Measurements from ENCODE around the gene GDNF. TPM values are rescaled to one million over a fixed set of nuclear protein-coding genes. Genes with fewer than 3 reads are reported as not detected.

Gene GDNF
- total RNA-seq, 2 donors from 2014 or later = not detected

DNA sequence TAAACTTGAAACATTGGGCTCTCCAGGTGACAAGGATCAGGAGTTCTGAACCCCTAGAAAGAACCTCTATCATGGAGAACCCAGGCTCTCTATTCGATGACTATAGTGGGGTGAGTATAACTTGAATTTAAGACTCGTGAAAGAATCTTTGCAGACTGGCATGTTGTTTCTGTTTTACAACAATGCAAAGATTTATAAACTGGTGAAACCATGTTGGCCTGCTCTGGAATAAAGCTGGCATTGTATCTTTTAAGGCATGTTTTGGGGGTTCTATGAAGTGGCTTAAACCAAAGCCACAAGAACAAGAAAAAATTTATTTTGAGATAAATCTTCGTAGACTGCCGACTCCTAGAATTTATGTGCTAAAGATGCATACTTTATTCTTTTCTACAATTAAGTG lies 9.8 kb upstream of the GDNF start:
- H3K27me3 ChIP-seq = no peaks in the 10 kb centered on the region
- no peaks in the 10 kb centered on the region for H3K9me3 ChIP-seq
- H3K4me1 ChIP-seq = no peaks in the 10 kb centered on the region
- DNase-seq = no peak
- 77 to 91% methylated on average over 4 of the region's 4 CpGs for WGBS, 2 donors
- no peak overlapping the region for H3K4me3 ChIP-seq
- intact Hi-C loops (cut with DNase I) = no loop called here
- H3K27ac ChIP-seq = no peak overlapping the region
- no peak for ATAC-seq
- TF ChIP-seq POLR2A (IDR thresholded peaks at IDR 0.05) = no peak
- TF ChIP-seq, protein P1, sequence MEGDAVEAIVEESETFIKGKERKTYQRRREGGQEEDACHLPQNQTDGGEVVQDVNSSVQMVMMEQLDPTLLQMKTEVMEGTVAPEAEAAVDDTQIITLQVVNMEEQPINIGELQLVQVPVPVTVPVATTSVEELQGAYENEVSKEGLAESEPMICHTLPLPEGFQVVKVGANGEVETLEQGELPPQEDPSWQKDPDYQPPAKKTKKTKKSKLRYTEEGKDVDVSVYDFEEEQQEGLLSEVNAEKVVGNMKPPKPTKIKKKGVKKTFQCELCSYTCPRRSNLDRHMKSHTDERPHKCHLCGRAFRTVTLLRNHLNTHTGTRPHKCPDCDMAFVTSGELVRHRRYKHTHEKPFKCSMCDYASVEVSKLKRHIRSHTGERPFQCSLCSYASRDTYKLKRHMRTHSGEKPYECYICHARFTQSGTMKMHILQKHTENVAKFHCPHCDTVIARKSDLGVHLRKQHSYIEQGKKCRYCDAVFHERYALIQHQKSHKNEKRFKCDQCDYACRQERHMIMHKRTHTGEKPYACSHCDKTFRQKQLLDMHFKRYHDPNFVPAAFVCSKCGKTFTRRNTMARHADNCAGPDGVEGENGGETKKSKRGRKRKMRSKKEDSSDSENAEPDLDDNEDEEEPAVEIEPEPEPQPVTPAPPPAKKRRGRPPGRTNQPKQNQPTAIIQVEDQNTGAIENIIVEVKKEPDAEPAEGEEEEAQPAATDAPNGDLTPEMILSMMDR (IDR thresholded peaks at IDR 0.05) = no peak
- H3K36me3 ChIP-seq (replicated peaks in 1 of 2; ENCODE audit: insufficient read depth in 1 of 2, low read depth in 2 of 2) = no peaks in the 10 kb centered on the region

DNA sequence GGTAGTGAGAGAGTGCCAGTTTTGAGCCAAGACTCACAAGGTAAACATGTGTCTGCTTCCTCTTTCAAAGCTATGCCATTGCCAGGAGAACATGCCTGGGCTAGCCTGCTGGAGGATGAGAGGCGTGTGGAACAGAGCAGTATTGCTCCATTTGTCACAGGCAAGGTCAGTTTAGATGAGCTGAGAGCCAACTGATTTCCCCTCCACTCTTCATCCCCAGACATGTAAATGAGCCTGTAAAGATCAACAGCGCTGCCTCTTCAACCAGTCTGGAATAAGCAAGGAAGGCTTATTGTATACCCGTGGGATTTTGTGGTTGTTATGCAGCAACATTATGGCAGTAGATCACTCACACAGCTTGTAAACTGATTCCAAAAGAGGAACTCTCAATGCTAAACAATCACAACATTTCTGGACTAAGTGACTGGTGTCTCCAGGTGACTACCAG lies 8.2 kb upstream of the GDNF start:
- H3K36me3 ChIP-seq (replicated peaks in 1 of 2; ENCODE audit: insufficient read depth in 1 of 2, low read depth in 2 of 2) = no peaks in the 10 kb centered on the region
- 43 to 49% methylated on average over 3 of the region's 3 CpGs for WGBS, 2 donors
- H3K4me1 ChIP-seq = no peaks in the 10 kb centered on the region
- H3K4me3 ChIP-seq = no peak overlapping the region
- H3K9me3 ChIP-seq = no peaks in the 10 kb centered on the region
- peak; percentile 55 for ATAC-seq
- no peak for DNase-seq
- no peak for TF ChIP-seq POLR2A (IDR thresholded peaks at IDR 0.05)
- TF ChIP-seq, protein P1 (IDR thresholded peaks at IDR 0.05) = no peak
- H3K27me3 ChIP-seq = no peaks in the 10 kb centered on the region
- intact Hi-C loops (cut with DNase I) = no loop called here
- no peak overlapping the region for H3K27ac ChIP-seq

DNA sequence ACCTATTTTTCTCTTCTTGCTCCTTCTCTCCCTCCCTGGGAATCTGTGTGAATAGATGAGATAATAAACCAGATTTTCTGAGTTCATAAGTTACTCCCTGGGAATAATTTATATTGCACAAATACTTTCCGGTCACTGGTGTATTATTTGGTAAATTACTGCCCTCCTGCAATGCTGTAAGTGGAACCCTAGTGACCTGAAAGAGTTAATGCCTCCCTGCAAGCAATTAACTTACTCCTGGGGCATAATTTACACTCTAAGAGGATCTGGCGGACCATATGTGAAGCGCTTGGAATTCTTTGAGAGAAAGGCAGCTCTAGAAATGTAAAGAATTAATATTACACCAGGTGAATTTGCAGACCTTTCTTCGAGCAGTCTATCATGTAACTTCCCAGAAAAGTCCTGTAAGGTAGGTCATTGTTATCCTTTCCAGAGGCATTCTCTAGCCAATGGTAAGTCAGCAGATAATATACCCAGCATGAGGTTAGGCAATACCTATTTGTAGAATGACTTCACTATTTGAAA lies 7.0 kb upstream of the GDNF start:
- intact Hi-C loops (cut with DNase I) = no loop called here
- H3K27me3 ChIP-seq = no peaks in the 10 kb centered on the region
- H3K27ac ChIP-seq = no peak overlapping the region
- no peak for ATAC-seq
- H3K9me3 ChIP-seq = no peaks in the 10 kb centered on the region
- no peaks in the 10 kb centered on the region for H3K4me1 ChIP-seq
- TF ChIP-seq, protein P1 (IDR thresholded peaks at IDR 0.05) = no peak
- TF ChIP-seq POLR2A (IDR thresholded peaks at IDR 0.05) = no peak
- no peaks in the 10 kb centered on the region for H3K36me3 ChIP-seq (replicated peaks in 1 of 2; ENCODE audit: insufficient read depth in 1 of 2, low read depth in 2 of 2)
- DNase-seq = no peak
- WGBS, 2 donors = 56 to 70% methylated on average over 4 of the region's 4 CpGs
- no peak overlapping the region for H3K4me3 ChIP-seq

DNA sequence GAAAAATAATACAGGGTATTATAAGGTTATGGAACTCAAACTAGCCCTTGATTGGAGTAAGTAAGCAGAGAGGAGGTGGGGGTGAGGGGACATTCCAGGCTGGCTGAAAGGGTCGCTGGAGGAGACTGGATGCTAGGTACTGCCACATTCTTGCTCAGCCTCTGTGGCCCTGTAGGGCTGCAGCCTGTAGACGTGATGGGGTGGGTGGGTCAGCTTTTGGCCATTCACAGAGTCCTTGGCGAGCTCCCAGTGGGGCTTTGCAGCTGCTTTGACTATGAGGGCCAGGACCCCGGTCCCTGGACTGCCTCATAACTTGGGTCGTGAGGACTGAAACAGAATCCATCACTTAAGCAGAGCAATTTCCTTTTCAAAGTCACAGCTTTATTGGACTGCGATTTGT lies 4.2 kb upstream of the GDNF start:
- Histone ChIP-seq H3K36me3 (replicated peaks in 1 of 2; ENCODE audit: insufficient read depth in 1 of 2, low read depth in 2 of 2) (no peaks in the 10 kb centered on the region), H3K4me1 (peaks cover 19% of the 10 kb centered on the region), H3K4me3 (no peak overlapping the region), H3K27me3 (peaks cover 0 to 21% of the 10 kb centered on the region in 2 donors), H3K27ac (no peak overlapping the region), H3K9me3 (no peaks in the 10 kb centered on the region)
- no peak for ATAC-seq
- intact Hi-C loops (cut with DNase I) = loop anchor here (5.0 kb wide), 1 partner anchor 348 kb away; no protein-coding TSS in a partner anchor
- no peak for DNase-seq
- 40 to 44% methylated on average over 6 of the region's 6 CpGs for WGBS, 2 donors
- TF ChIP-seq POLR2A (IDR thresholded peaks at IDR 0.05) = no peak
- TF ChIP-seq, protein P1 (IDR thresholded peaks at IDR 0.05) = no peak

DNA sequence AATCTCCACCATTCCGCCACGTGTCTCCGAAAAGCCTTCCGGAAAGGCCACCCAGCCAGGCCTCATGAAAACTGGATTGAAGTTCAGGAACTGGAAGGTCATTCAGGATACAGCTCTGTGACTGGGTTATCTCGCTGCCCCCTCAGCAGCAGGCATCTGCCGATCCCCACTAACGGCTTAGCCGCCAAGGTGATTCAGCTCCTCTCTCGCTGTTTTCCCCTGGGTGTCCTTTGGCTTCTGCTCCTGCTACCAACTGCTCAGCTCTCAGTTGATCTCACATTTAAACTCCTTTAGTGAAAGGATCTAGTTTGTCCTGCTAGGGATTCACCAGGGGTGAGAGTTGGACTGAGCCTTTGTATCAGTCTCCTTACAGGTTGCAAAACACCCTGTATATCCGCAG lies 2.2 kb upstream of the GDNF start:
- intact Hi-C loops (cut with DNase I) = loop anchor here (5.0 kb wide), 1 partner anchor 350 kb away; no protein-coding TSS in a partner anchor
- TF ChIP-seq, protein P1 (IDR thresholded peaks at IDR 0.05) = no peak
- TF ChIP-seq POLR2A (IDR thresholded peaks at IDR 0.05) = no peak
- Histone ChIP-seq H3K27me3 (peaks cover 0 to 40% of the 10 kb centered on the region in 2 donors), H3K27ac (no peak overlapping the region), H3K4me1 (peaks cover 39% of the 10 kb centered on the region), H3K4me3 (no peak overlapping the region), H3K9me3 (no peaks in the 10 kb centered on the region), H3K36me3 (replicated peaks in 1 of 2; ENCODE audit: insufficient read depth in 1 of 2, low read depth in 2 of 2) (no peaks in the 10 kb centered on the region)
- DNase-seq (no peak), ATAC-seq (no peak)
- 72 to 82% methylated on average over 10 of the region's 10 CpGs for WGBS, 2 donors

Measured in body of pancreas (tissue), 4 donors.